GM12873 (cell line): ENCODE results near the gene CNNM4.

Experiments used
- CTCF ChIP-seq: IDR thresholded peaks from 2 replicates; pipeline ENCODE4 v1.5.1; 2012; ENCODE audit warnings: low read depth, mild to moderate bottlenecking, moderate library complexity, low read length, control low read depth; ENCODE audit not compliant: insufficient read depth; ENCODE audit errors: missing control alignments

CNNM4 gene

GRCh38 chr2:96825057-96825456, 64.4 kb downstream of the CNNM4 start:
- no peak for TF ChIP-seq CTCF

- no peak for TF ChIP-seq CTCF
Observed at GRCh38 chr2:96826546-96827278, 66.0 kb downstream of the CNNM4 start.

DNA sequence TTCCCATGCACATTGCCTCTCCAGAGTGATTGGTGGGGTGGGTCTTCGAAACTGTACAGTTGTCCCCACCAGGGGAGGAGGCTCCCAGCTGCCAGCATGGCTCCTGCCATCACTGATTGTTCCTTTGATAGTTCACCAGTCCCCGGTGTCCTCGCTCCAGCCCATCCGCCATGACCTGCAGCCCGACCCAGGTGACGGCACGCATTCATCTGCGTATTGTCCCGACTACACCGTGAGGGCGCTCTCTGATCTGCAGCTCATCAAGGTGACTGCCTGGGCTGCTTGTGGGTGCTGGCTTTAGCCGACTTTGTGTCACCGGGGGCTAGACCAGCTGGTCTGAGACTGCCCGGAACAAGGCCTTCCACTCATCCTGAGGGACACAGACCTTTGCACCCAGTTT, 67.7 kb downstream of the CNNM4 start:
- TF ChIP-seq CTCF: no peak

- no peak for TF ChIP-seq CTCF
Observed at GRCh38 chr2:96828874-96829273, 68.2 kb downstream of the CNNM4 start.

- no peak for TF ChIP-seq CTCF
Observed at GRCh38 chr2:96830044-96830562, 69.4 kb downstream of the CNNM4 start.

- TF ChIP-seq CTCF: no peak
Observed at GRCh38 chr2:96831679-96832078, 71.0 kb downstream of the CNNM4 start.

DNA sequence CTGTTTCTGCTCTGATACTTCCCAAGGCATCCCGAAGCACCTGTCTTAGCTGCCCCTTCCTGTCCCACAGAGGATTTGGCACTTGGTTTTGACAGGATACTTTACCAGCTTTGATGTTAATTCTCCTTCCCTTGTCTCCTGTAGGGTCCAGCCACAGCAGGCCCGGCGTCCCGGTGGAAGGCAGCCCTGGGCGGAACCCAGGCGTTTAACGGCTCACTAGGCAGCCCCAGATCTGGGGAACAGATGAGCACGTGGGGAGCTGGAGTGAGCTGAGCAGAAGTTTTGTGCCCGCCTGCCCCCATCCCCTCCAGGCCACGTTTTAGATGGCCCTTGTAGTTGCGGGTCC, 71.7 kb downstream of the CNNM4 start:
- TF ChIP-seq CTCF: no peak
